ENCODE results near the gene SNAP29.
"Not testable (repeated sequence)": the region's sequence is repeated elsewhere in the genome, so short reads cannot be mapped to it uniquely, and the experiment has no call there.

Gene SNAP29

GRCh38 chr22:20823264-20823663 lies 35.5 kb upstream of the SNAP29 start:
- Mint-ChIP-seq H3K4me1 (no peaks in the 10 kb centered on the region), H3K27ac (no peak overlapping the region), H3K9me3 (no peaks in the 10 kb centered on the region), H3K4me3 (no peak overlapping the region), H3K36me3 (peaks cover 24% of the 10 kb centered on the region), H3K27me3 (no peaks in the 10 kb centered on the region)
- ATAC-seq (ENCODE audit: low read depth) = no peak
- DNase-seq (ENCODE audit: low spot score in 2 of 2) = no peak

GRCh38 chr22:20825216-20825615 lies 33.6 kb upstream of the SNAP29 start:
- not testable (repeated sequence) for ATAC-seq (ENCODE audit: low read depth); H3K4me1 Mint-ChIP-seq; H3K27ac Mint-ChIP-seq; H3K27me3 Mint-ChIP-seq; H3K4me3 Mint-ChIP-seq; H3K9me3 Mint-ChIP-seq; DNase-seq (ENCODE audit: low spot score in 2 of 2)
- peaks cover 31% of the 10 kb centered on the region for H3K36me3 Mint-ChIP-seq

- Mint-ChIP-seq H3K36me3 (peaks cover 35% of the 10 kb centered on the region), H3K27me3 (no peaks in the 10 kb centered on the region), H3K27ac (no peak overlapping the region), H3K9me3 (no peaks in the 10 kb centered on the region), H3K4me1 (no peaks in the 10 kb centered on the region), H3K4me3 (no peak overlapping the region)
- ATAC-seq (ENCODE audit: low read depth) (no peak), DNase-seq (ENCODE audit: low spot score in 2 of 2) (no peak)
Observed at GRCh38 chr22:20825624-20826023, 33.2 kb upstream of the SNAP29 start.

GRCh38 chr22:20826373-20827152 lies 32.2 kb upstream of the SNAP29 start:
- not testable (repeated sequence) for ATAC-seq (ENCODE audit: low read depth)

GRCh38 chr22:20829491-20830134 lies 29.2 kb upstream of the SNAP29 start:
- H3K27me3 Mint-ChIP-seq = no peaks in the 10 kb centered on the region
- no peak overlapping the region for H3K4me3 Mint-ChIP-seq
- DNase-seq (ENCODE audit: low spot score in 2 of 2) = no peak
- H3K4me1 Mint-ChIP-seq = no peaks in the 10 kb centered on the region
- H3K27ac Mint-ChIP-seq = peak overlapping the region; percentile 46
- no peaks in the 10 kb centered on the region for H3K9me3 Mint-ChIP-seq
- ATAC-seq (ENCODE audit: low read depth) = no peak
- peaks cover 43% of the 10 kb centered on the region for H3K36me3 Mint-ChIP-seq

More at GRCh38 chr22:20826373-20827152, 32.2 kb upstream of the SNAP29 start:
- not testable (repeated sequence) for H3K4me1 Mint-ChIP-seq; H3K9me3 Mint-ChIP-seq; H3K27me3 Mint-ChIP-seq; H3K27ac Mint-ChIP-seq; DNase-seq (ENCODE audit: low spot score in 2 of 2); H3K4me3 Mint-ChIP-seq
- peaks cover 34% of the 10 kb centered on the region for H3K36me3 Mint-ChIP-seq

- peaks cover 5% of the 10 kb centered on the region for H3K4me1 Mint-ChIP-seq
- no peak overlapping the region for H3K27ac Mint-ChIP-seq
- H3K4me3 Mint-ChIP-seq = no peak overlapping the region
- H3K9me3 Mint-ChIP-seq = no peaks in the 10 kb centered on the region
- DNase-seq (ENCODE audit: low spot score in 2 of 2) (no peak), ATAC-seq (ENCODE audit: low read depth) (no peak)
- no peaks in the 10 kb centered on the region for H3K27me3 Mint-ChIP-seq
- H3K36me3 Mint-ChIP-seq = peaks cover 37% of the 10 kb centered on the region
Observed at GRCh38 chr22:20833225-20833665, 25.6 kb upstream of the SNAP29 start.

DNA sequence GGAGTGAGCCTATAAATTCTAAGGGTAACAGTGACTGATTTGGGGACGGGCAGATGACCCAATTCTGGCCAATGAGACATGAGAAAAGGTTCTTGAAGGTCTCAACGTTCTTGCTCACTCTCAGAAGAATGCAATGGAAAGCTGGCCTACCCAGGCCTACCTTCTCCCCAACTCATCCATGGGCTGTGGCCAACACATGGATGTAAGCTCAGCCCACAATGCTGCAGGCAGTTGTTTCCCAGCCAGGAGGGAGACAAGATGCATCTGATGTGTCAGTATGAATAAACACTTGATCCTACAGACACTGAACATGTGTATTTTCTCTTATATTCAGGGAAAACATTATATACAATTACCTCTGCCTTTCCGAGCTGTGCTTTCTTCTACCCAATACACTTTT lies 24.6 kb upstream of the SNAP29 start:
- H3K27me3 Mint-ChIP-seq = no peaks in the 10 kb centered on the region
- DNase-seq (ENCODE audit: low spot score in 2 of 2) (no peak), ATAC-seq (ENCODE audit: low read depth) (no peak)
- no peaks in the 10 kb centered on the region for H3K9me3 Mint-ChIP-seq
- H3K4me1 Mint-ChIP-seq = peaks cover 5% of the 10 kb centered on the region
- no peak overlapping the region for H3K4me3 Mint-ChIP-seq
- peaks cover 30% of the 10 kb centered on the region for H3K36me3 Mint-ChIP-seq
- no peak overlapping the region for H3K27ac Mint-ChIP-seq

DNA sequence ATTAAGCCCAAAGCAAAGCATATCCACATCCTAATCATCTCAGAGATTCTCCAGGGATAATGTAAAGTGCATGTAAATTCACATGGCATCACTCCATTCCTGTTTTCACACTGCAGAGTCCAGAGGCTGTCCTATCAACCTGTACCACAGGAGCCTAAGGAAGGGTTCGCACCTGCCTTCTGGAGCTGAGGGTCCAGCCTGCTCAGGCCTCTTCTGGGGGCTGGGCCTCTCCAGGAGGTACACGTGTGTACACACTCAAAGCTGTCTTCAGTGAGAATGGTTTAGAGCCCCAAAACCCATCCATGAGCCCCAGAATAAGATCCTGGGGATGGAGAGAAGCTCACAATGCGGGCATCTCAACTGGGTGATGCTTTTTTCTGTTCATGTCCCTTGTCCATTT lies 24.1 kb upstream of the SNAP29 start:
- H3K9me3 Mint-ChIP-seq = no peaks in the 10 kb centered on the region
- no peak overlapping the region for H3K27ac Mint-ChIP-seq
- H3K27me3 Mint-ChIP-seq = no peaks in the 10 kb centered on the region
- peaks cover 5% of the 10 kb centered on the region for H3K4me1 Mint-ChIP-seq
- H3K36me3 Mint-ChIP-seq = peaks cover 25% of the 10 kb centered on the region
- DNase-seq (ENCODE audit: low spot score in 2 of 2) (no peak), ATAC-seq (ENCODE audit: low read depth) (no peak)
- no peak overlapping the region for H3K4me3 Mint-ChIP-seq

- Mint-ChIP-seq H3K27ac (no peak overlapping the region), H3K4me3 (no peak overlapping the region), H3K27me3 (no peaks in the 10 kb centered on the region), H3K36me3 (peaks cover 18% of the 10 kb centered on the region), H3K4me1 (peaks cover 16% of the 10 kb centered on the region), H3K9me3 (no peaks in the 10 kb centered on the region)
- DNase-seq (ENCODE audit: low spot score in 2 of 2) (no peak), ATAC-seq (ENCODE audit: low read depth) (no peak)
Observed at GRCh38 chr22:20836987-20837823, 21.6 kb upstream of the SNAP29 start.

GRCh38 chr22:20839354-20839753 lies 19.5 kb upstream of the SNAP29 start:
- peaks cover 23% of the 10 kb centered on the region for H3K4me1 Mint-ChIP-seq

GRCh38 chr22:20839837-20840645 lies 18.8 kb upstream of the SNAP29 start:
- ATAC-seq (ENCODE audit: low read depth) (no peak), DNase-seq (ENCODE audit: low spot score in 2 of 2) (no peak)
- peaks cover 23% of the 10 kb centered on the region for H3K4me1 Mint-ChIP-seq
- H3K9me3 Mint-ChIP-seq = no peaks in the 10 kb centered on the region
- H3K27me3 Mint-ChIP-seq = no peaks in the 10 kb centered on the region
- no peak overlapping the region for H3K4me3 Mint-ChIP-seq
- peak overlapping the region; percentile 22 for H3K27ac Mint-ChIP-seq
- peaks cover 7% of the 10 kb centered on the region for H3K36me3 Mint-ChIP-seq

More at GRCh38 chr22:20839354-20839753, 19.5 kb upstream of the SNAP29 start:
- not testable (repeated sequence) for H3K27ac Mint-ChIP-seq; DNase-seq (ENCODE audit: low spot score in 2 of 2); H3K36me3 Mint-ChIP-seq; H3K27me3 Mint-ChIP-seq; ATAC-seq (ENCODE audit: low read depth); H3K4me3 Mint-ChIP-seq; H3K9me3 Mint-ChIP-seq

DNA sequence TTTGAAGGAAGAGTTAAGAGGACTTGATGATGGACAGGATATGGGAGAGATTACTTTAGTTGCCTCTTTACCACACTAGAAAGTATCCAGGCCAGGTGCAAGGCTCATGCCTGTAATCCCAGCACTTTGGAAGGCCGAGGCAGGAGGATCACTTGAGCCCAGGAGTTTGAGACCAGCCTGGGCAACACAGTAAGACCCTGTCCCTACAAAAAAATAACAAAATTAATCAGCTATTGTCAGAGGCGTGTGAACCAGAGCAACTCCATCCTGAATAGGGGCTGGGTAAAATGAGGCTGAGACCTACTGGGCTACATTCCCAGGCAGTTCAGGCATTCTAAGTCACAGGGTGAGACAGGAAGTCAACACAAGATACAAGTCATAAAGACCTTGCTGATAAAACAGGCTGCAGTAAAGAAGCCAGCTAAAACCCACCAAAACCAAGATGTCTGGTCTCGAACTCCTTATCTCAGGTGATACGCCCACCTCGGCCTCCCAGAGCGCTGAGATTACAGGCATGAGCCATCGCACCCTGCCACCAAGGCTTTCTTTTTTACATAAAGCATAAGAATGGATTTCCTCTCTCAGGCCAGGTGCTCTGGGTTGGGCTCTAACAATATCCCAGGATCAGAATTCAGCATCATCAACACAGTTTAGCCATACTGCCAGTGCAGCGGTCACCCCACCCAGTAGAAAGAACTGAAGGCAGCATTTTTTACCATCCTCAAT lies 18.0 kb upstream of the SNAP29 start:
- no peak for DNase-seq (ENCODE audit: low spot score in 2 of 2)
- Mint-ChIP-seq H3K27ac (peak overlapping the region; percentile 22), H3K4me3 (no peak overlapping the region), H3K4me1 (peaks cover 23% of the 10 kb centered on the region), H3K36me3 (peaks cover 5% of the 10 kb centered on the region), H3K9me3 (no peaks in the 10 kb centered on the region), H3K27me3 (no peaks in the 10 kb centered on the region)
- no peak for ATAC-seq (ENCODE audit: low read depth)

GRCh38 chr22:20843501-20843900 lies 15.3 kb upstream of the SNAP29 start:
- H3K4me3 Mint-ChIP-seq = no peak overlapping the region
- no peaks in the 10 kb centered on the region for H3K9me3 Mint-ChIP-seq
- ATAC-seq (ENCODE audit: low read depth) = no peak
- H3K36me3 Mint-ChIP-seq = peaks cover 5% of the 10 kb centered on the region
- no peaks in the 10 kb centered on the region for H3K27me3 Mint-ChIP-seq
- H3K4me1 Mint-ChIP-seq = peaks cover 20% of the 10 kb centered on the region
- no peak overlapping the region for H3K27ac Mint-ChIP-seq
- no peak for DNase-seq (ENCODE audit: low spot score in 2 of 2)
